ENCODE measurements around the gene FPR1. TPM values are rescaled to one million over a fixed set of nuclear protein-coding genes. Genes with fewer than 3 reads are reported as not detected.

Gene FPR1, protein sequence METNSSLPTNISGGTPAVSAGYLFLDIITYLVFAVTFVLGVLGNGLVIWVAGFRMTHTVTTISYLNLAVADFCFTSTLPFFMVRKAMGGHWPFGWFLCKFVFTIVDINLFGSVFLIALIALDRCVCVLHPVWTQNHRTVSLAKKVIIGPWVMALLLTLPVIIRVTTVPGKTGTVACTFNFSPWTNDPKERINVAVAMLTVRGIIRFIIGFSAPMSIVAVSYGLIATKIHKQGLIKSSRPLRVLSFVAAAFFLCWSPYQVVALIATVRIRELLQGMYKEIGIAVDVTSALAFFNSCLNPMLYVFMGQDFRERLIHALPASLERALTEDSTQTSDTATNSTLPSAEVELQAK
- polyA plus RNA-seq (ENCODE audit: insufficient read length in 12 of 12), result 1 to 10 TPM in 9 of 12 donors, under 1 TPM in 1, not detected in 2; 0.88 to 2.0 (median 1.6) TPM
- long read RNA-seq, donor 1, result 0 reads
- long read RNA-seq, donor 2, partial matches to known transcripts, result 0 of 1 reads
- long read RNA-seq, donor 2, other reads (novel, unspliced or antisense), result 0 of 1 reads
- long read RNA-seq, donor 3, result 0 reads
- long read RNA-seq, donor 4, partial matches to known transcripts, result 0 of 1 reads
- long read RNA-seq, donor 4, other reads (novel, unspliced or antisense), result 0 of 1 reads
- long read RNA-seq, donor 5, partial matches to known transcripts, result 0 of 2 reads
- long read RNA-seq, donor 5, other reads (novel, unspliced or antisense), result 0 of 2 reads
- long read RNA-seq, donor 6, result 0 reads
- long read RNA-seq, donor 7, result 0 reads
- long read RNA-seq, donor 8, result 0 reads
- long read RNA-seq, donor 9, partial matches to known transcripts, result 0 of 1 reads
- long read RNA-seq, donor 9, other reads (novel, unspliced or antisense), result 0 of 1 reads
- long read RNA-seq, donor 10, partial matches to known transcripts, result 0 of 2 reads
- long read RNA-seq, donor 10, other reads (novel, unspliced or antisense), result 0 of 2 reads
- long read RNA-seq, donor 11, partial matches to known transcripts, result 0 of 1 reads
- long read RNA-seq, donor 11, other reads (novel, unspliced or antisense), result 0 of 1 reads

DNA sequence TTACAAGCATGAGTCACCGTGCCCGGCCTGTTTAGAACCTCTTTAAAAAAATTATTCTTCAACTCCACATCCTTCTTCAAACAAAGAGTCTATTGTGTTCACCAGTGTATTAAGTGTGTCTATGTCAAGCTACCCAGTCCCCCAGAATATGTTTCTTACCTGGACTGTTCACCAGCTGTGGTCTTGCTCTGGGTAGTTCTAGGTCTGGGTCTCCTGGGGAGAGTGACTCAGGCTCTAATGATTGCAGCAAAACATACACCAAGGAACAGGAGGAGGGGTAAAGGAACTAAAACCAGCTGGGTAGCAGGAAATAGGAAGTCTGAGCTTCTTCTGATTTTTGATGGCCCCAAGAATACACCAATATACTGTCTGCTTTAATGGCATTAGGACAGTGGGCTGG, at the start of gene FPR1:
FPR1 (minus strand) TSS at position 224 of the 400 bp plus-strand sequence. CDS start 4,884 bp downstream, outside the sequence.
- DNase-seq, result no peak

DNA sequence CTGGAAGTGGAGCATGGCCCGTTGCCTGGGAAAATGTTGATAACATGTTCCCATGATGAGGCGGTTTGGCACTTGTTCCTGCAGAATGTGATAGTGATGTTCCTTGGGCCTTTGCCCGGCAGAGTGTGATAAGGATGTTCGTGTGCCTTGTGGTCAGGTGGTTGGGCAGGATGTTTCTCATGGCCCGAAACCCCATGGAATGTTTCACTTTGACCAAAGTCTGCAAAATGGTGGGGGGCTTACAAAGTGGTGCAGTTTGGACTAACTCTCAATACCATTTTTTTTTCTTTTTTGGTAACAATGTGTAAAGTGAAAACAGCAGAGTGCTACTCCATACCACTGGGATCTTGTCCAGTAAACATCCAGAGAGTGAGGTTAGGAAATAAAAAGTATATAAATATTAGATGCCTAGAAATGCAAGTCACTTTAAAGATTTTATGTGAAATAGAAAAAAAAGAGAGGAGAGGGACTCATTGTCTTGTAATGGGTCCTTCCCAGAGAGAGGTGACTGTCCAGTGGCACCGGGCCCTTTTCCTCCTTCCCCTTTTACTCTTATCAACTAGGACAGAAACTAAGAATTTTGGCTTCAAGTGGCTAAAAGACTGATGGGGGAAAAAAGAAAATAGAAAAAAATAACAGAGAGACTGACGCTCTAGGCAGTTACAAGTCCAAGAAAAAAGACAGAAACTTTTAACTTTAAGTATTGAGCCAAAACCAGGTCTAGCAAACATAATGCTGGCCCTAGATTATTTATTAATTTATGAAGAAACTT, 49.0 kb upstream of the FPR1 start:
- DNase-seq, result no peak

DNA sequence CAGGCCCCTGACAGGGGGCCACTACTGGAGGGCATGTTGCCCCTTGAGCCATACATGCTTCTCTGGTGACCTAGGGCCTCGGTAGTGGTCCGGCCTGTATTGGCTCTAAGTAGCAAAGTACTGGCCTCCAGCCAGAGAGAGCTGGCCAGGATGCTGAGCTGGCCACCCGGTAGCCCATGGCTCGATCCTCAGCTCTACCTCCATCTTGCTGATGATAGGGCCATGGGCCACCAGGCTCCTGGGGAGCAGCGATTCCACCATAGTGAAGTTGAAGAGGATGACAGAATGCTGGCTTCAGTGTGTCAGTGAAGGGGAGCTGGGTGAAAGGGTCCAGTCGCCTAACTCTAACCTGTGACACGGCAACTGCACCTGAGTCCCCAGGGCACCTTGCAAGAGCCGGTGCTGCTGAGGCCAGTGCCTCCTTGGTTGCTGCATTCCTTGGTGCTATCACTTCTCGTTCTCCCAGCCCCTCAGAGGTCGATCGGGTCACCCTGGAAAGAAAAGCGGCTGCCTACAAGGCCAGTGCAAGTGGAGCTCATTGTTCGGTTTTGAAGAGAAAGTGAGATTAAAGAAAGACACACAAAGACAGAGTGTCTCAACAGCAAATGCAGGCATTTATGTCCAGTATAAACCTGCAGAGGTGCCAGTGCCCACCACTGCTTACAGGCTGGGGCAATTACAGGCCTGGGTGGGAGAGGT, 48.2 kb upstream of the FPR1 start:
- DNase-seq, result no peak

GRCh38 chr19:51799034-51799773, 47.5 kb upstream of the FPR1 start:
- DNase-seq, result peak; percentile 69

GRCh38 chr19:51798062-51798461, 46.4 kb upstream of the FPR1 start:
- DNase-seq, result no peak

GRCh38 chr19:51797480-51797879, 45.8 kb upstream of the FPR1 start:
- no peak for DNase-seq

- DNase-seq, result no peak
Measured at GRCh38 chr19:51796195-51796679, 44.6 kb upstream of the FPR1 start.

- DNase-seq, result no peak
Measured at GRCh38 chr19:51794885-51795490, 43.3 kb upstream of the FPR1 start, which contains the start of gene FPR3. Gene FPR3 (plus strand): TSS chr19:51795157. CDS start chr19:51823749, 28,592 bp downstream.

DNA sequence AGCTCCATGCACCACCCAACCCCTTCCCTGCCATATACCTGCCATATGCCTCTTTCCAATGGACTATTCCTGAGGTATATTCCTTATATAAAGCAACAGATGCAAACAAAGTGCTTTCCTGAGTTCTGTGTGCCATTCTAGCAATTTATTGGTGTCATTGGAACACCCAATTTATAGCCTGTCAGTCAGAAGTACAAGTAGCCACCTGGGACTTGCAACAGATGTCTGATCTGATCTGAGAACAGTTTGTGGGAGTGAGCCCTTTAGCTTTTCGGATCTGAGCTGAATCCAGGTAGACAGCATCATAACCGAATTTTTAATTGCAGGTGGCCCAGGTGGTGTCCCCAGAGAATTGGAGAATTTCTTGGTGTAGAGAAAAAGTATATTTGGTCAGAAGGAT, 42.3 kb upstream of the FPR1 start:
- DNase-seq, result no peak

GRCh38 chr19:51792932-51793331, 41.3 kb upstream of the FPR1 start:
- DNase-seq, result no peak

- no peak for DNase-seq
Measured at GRCh38 chr19:51789061-51789795, 37.5 kb upstream of the FPR1 start.

DNA sequence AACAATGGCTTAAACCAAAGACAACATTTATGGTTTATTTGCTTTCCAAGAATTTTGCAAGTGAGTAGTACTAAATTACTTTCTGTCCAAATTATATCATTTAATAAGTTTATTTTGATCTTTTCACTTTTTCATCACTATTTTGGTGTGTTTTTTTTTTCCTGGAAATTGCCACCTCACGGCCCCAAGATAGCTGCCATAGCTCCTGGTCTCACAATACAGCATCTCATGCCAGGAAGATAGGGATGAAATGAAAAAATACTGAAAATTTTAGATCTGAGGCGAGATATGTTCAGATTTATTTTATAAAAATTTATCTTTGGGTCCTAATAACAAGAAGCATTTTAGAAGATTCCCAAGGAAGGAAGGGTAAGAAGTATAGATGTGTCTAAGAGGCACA, 36.4 kb upstream of the FPR1 start:
- DNase-seq, result no peak

GRCh38 chr19:51786646-51787494, 35.2 kb upstream of the FPR1 start:
- no peak for DNase-seq

- DNase-seq, result no peak
Measured at GRCh38 chr19:51784922-51785690, 33.4 kb upstream of the FPR1 start.

DNA sequence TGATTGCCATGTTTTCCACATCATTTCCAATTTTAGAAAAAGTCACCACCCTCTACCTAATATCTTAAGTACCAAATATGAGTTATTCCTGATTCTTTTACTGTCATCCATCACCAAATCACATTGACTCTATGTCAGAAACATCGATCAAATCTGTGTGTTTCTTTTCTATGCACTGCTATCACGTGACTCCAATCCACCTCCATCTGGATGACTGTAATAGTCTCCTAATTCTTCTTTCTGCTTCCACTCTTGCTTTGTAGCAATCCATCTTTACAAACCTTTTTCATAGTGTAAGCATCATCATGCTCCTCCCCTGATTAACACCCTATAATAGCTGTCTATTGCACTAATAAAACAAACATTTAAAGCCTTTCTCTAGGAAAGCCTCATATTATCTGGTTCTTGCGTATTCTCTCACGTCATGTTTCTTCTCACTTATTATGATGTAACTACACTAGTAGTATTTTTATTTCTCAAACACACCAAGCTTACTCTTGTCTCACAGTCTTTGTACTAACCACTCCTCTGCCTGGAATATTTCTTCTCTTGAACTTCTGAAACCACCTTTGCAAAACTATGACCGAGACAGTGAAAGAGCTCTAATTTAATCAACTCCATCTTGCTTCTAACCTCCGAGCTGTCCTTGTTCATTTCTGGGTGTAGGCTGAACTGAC, 32.6 kb upstream of the FPR1 start:
- DNase-seq, result no peak

- DNase-seq, result no peak
Measured at GRCh38 chr19:51783372-51783771, 31.7 kb upstream of the FPR1 start.
